ENCODE results near the gene MPDZ.
A peak's percentile ranks its signal among the peaks of the same experiment; 100 is the strongest.

MPDZ gene

GRCh38 chr9:13279284-13280141, at the start of gene MPDZ:
Gene MPDZ (minus strand): TSS chr9:13279692. CDS start chr9:13250315, 29,377 bp downstream.
- DNase-seq = peak; percentile 44

DNA sequence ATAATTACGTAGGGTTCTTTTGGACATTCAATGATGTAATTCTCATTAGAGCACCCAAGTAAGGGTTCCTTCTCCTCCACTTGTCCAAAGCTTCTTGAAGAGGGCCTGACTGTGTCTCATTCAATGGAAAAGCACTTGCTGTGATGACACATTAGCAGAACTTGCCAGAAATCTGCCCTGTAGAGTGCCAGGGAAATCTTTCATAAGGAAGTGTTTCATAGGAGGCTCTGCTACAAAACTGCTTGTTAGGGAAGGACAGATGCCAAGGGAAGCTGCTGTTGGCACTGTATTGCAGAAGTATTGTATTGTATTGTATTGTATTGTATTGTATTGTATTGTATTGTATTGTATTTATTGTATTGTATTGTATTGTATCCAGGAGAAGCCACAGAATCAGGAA, 45.5 kb upstream of the MPDZ start:
- DNase-seq = no peak

DNA sequence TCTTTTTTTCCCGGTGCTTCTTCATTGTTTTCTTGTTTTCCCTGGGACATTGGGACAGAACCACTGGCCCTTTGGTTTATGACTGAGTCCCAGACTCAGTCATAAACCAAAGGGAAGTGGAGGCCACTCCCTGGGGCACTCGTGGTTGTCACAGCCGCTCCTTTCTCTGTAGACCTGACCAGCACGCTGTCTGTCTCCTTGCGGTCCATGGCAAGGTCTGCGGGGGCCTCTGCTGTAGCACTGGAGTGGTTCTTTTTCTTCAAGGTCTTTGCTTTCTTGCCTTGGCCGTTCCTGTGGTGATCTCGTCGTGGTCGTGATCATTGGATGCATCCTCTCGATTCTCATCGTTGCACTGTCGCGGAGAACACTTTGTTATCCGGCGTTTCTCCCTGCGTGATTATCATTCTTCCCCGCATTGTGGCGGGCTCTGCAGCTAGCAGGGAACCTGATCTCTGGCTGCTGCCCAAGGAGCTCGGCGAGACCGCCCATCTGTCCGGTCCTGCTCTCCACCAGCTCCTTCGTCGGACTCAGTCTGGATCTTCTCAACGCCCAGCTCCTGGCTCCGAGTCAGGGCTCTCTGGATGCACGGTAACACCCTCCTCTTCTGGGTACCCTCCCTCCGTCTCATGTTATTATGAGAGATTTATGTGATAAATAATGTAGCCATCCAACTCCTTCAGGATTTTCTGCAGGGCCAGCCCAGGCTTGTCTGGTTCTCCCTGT, 43.5 kb upstream of the MPDZ start:
- DNase-seq = no peak

DNA sequence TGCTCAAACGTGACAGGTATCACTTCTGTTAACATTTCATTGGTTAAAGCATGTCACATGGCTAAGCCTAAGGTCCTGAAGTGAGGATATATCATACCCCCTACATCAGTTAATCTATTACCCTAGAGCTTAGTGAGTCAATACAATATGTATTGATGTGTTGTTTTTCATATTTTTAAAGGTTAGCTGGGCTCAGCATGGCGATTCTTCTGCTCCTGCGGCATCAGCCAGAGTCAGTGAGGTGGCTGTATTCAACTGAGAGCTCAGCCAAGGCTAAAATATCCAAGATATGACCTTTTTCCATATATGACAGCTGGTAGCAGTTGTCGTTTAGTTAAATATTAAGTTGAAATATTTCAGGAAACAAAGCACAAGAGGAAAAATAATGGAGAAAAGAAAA, 38.5 kb upstream of the MPDZ start:
- DNase-seq = no peak

DNA sequence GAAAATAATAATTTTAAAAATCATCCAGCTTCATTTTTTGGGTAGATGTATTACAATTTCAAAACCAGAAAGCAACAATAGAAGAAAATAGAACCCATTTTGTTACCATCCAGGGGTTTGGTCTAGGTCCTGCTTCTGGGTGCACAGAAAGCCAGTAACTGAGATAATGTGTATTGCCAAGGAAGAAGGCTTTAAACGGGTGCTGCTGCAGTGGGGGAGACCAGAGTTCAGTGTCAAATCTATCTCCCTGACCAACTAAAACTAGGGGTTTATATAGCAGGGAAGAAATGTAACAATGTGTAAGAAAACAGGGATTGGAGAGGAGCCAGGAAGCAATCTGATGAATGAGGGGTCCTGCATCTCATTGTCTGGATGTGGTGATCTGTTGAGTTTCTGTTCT, 17.5 kb upstream of the MPDZ start:
- DNase-seq = no peak

DNA sequence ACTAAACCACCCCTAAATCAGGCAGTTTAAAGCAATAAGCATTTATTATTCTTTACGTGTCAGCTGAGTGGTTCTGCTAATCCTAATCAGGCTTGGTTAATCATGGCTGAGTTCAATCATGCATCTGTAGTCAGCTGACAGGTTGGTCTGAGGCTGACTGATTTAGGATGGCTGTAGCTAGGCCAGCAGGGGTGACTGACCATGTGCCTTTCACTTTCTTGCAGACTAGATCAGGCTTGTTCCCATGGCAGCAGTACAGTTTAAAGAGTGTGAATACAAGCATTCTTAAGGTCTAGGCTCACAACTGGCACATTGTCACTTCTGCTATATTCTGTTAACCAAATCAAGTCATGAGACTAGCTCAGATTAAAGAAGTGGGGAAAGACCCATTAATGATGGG, 16.1 kb upstream of the MPDZ start:
- DNase-seq = no peak

- DNase-seq = no peak
Measured at GRCh38 chr9:13292782-13293181, 13.3 kb upstream of the MPDZ start.

GRCh38 chr9:13292158-13292557, 12.7 kb upstream of the MPDZ start:
- no peak for DNase-seq

- DNase-seq = no peak
Measured at GRCh38 chr9:13291718-13292117, 12.2 kb upstream of the MPDZ start.

- DNase-seq = no peak
Measured at GRCh38 chr9:13284011-13284410, 4.5 kb upstream of the MPDZ start.

- DNase-seq = no peak
Measured at GRCh38 chr9:13282998-13283397, 3.5 kb upstream of the MPDZ start.

GRCh38 chr9:13281356-13282016, 2.0 kb upstream of the MPDZ start:
- DNase-seq = no peak

DNA sequence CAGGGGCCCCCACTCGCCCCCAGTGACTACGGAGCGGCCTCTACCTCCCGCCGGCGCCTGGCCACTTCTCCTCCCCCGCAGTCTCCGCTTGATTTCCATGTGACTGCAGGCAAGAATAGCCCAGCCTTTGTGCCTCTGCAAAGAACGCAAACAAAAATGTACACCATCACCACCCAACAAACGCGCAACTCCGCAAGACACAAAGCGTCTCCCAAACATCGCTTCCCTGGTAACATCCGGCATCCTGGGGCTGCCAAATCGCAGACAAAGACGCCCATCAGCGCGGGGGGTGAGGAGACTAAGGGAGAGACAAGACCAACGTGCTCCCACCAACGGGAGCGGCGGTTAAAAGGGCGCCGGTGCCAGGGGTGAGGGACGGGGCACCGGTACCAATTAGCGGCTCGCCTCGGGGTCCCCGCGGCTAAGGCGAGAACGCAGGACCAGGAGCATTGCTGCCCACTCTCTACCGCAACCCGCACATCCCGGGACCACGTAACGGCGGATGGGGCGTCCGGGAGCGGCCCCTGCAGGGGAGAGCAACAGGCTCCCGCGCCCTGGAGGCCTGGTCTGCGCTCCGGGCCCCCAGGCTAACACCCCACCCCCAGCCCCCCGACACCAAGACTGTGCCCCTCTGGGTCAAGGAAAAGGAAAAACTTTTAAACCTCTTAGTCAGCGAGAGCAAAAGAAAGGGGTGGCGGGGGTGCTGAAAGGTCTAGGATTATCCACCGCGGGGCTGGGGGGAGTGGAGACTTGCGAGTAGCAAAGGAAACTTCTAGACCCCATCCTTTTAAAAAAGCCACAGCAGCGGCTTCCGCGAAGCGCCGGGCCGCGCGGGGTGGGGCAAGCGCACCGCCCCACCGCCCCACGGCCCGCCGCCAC, 885 bp downstream of the MPDZ start:
- peak; percentile 32 for DNase-seq

DNA sequence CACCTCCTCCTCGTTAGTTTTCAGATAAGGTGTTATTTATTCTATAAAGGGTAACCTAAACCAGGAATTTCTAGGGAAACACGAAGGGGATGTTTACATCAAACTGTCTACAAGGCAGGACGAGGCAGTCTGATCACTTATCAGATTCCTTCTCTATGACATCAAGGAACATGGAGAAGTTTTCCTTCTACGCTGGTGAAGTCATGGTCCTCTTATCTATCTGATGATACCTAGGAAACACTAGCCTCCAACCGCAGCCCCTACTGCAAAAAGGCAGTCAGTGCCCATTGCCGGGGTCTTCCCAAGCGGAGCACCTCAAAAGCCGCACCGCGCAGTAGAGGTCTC, 1.5 kb downstream of the MPDZ start:
- peak; percentile 4 for DNase-seq

DNA sequence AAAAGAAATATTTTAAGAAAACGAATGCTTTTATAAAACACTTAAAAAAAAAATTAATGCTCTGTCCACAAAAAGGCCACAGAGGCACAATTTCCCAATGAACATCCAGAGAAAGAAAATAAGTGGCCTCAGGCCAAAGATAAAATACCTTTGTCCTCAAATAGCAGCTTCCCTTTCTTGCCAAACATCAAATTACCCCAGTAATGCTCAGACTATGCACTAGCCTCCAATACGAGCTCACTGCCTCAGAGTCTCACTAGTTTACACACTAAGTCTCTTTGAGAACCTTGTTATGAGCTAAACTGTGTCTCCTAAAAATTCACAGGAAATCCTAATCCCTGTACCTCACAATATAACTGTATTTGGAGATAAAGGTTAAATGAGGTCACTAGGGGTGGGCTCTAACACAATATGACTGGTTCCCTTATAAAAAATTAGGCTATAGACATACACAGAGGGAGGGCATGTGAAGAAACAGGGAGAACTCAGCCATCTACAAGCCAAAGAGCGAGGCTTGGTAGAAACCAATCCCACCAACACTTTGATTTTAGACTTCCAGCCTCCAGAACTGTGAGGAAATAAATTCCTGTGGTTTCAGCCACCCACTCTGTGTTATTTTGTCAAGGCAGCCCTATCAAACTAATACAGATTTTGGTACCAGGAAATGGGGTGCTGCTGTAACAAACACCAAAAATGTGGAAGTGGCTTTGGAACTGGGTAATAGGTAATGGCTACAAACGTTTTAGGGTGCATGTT, 4.4 kb downstream of the MPDZ start:
- DNase-seq = no peak

DNA sequence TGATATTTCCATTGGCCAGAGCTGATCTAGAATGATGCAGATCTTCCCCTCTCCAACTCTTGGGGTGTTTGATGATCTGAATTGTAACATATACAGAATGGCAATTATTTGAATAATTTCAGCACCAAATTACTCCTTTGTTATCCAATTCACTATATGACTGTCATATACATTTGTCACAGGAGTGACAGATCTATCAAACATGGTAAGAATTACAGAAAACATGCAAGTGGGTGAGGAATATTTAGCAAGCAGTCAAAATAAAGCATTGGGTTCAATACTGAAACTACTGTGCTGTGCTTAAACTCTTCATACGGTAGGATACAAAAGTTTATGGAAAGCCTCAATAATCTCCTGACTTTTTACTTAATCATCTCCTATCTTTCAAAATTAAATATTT, 8.8 kb downstream of the MPDZ start:
- no peak for DNase-seq

DNA sequence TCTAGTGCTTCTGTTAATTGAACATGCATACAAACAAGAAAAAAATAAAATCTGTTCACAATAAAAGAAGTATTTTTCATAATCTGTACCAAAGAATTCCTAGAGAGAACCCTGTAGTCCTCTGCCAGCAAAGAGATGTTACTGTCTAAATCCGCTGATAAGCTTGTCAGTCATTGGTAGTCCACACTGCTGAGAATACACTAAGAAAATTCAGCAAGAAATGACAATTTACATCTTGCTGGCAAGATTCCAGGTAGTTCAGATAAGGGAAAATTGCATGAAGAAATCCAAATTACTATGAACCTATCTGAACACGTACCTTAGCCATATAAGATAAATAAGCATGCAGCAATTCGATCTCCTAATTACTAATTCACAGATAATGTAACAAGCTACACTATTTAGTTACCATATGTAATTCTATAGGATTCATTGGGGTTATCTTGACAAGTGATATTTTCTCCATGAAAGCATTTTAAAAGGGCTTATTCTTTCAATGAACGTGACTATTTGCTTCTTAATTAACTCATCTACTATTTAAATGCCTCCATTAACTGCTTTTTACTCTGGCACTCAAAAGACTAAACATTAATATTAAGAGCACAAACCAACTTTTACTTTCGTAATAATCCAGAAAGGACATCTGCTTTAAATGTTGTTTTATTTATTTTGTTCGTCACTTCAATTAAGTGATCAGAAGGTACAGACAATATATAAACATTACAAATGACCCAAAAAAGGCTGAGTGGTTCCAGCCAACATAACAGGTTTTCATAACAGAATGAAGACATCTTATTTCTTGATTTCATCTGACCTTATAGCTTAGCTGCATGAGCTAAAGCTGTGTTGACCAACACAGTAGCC, 9.7 kb downstream of the MPDZ start:
- DNase-seq = no peak

DNA sequence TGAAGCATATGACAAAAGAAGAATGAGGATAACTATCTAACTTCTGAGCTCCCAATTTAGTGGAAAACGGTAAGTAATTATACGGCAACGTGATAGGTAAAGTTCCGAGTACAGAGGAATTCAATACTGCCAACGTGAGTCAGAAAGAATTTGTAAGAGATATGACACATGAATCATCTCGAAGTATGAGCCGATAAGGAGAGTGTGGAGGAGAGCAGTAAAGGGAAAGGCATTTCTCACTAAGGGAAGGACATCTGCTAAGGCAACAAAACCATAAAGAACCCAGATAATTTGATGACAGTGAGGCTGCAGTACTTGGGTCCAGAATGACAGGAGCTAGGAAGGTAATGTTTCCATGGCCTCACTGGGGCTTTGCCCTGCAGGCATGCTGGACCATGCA, 11.0 kb downstream of the MPDZ start:
- no peak for DNase-seq

DNA sequence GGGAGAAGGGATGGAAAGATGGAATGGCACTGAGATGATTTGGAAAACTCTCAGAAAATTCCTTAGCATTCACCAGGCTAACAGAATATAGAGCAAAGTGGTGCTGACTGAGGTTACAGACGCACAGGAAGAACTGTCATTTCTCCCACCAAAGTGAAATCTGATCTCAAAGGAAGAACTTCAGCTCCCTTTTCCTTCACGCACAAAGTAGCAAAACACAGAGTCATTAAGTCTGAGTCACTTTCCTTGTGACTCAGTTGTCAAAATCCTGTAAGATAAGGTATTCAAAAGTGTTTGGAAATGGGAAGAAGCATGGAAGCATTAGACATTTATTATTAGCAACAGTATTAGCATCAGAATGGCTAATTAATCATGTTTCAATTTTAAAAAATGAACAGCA, 11.7 kb downstream of the MPDZ start:
- no peak for DNase-seq

DNA sequence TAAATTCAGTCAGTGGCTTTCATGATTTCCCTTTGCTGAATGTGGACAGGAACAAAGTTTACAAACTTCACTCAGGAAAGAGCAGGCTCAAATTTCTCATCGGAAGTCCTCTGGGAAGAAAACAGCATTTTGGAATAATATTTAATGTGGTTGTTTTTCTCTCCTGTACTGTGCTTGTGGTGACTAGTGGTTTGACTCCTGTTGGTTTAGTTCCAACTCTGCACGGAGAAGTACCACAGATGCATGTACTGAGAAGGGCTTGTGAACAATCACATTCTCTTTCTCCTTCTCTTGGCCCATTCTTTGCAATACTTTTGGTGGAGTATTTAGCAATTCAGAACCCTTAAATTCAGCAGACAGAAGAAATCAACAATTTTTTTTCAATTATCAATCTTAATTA, 13.3 kb downstream of the MPDZ start:
- DNase-seq = no peak

DNA sequence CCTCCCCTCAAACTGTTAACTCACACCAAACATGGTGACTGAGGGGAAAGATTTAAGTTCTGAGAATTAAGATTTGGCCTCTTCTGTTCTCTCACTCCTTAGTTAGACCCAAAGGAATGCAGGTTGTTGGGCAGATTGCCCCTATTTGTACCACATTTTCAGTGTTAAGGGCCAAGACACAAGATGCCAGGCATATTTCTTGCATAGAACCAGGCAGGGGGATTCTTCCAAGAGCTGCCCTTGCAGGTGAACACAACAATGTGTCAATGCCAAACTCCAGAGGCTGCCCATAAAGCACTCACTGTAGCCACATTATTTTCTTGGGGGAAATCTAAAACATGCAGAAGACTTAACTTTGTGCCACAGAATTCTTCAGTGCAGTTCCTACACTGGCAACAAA, 14.7 kb downstream of the MPDZ start:
- DNase-seq = no peak

Measured in hematopoietic multipotent progenitor cell treated with erythropoietin and hydrocortisone succinate and interleukin-3 and kit ligand, for 6 days (in vitro differentiated cells).